Type B pancreatic cell (in vitro differentiated cells): ENCODE measurements around the gene UNC79. TPM values are rescaled to one million over a fixed set of nuclear protein-coding genes. Genes with fewer than 3 reads are reported as not detected.

Experiments
- DNase-seq: peaks from one replicate; pipeline ENCODE4 v3.0.0; 2021; ENCODE audit warnings: mixed read lengths; ENCODE audit not compliant: unreplicated experiment; ENCODE audit errors: extremely low spot score
- H3K27ac Mint-ChIP-seq: 2 replicates; pipeline ENCODE4 v1.8.0; 2021; ENCODE audit warnings: mild to moderate bottlenecking, mixed read lengths
- H3K27me3 Mint-ChIP-seq: 2 replicates; pipeline ENCODE4 v1.8.0; 2021; ENCODE audit warnings: mixed read lengths
- H3K36me3 Mint-ChIP-seq: 2 replicates; pipeline ENCODE4 v1.8.0; 2021; ENCODE audit warnings: mixed read lengths
- H3K4me1 Mint-ChIP-seq: one replicate; pipeline ENCODE4 v1.8.0; 2021; ENCODE audit warnings: mixed read lengths; ENCODE audit not compliant: unreplicated experiment
- H3K4me3 Mint-ChIP-seq: 2 replicates; pipeline ENCODE4 v1.8.0; 2021; ENCODE audit warnings: mild to moderate bottlenecking, mixed read lengths
- H3K9me3 Mint-ChIP-seq: 2 replicates; pipeline ENCODE4 v1.8.0; 2021; ENCODE audit warnings: mixed read lengths
- total RNA-seq: library from RNA; stranded (reverse); gene quantifications from 2 replicates; pipeline ENCODE4 v1.2.1, GENCODE V29; 2021; ENCODE audit warnings: low replicate concordance
- TF ChIP-seq, protein P1 (sequence below): fragments of 200-600 bp; sonication (generic); conservative IDR thresholded peaks from 2 replicates; pipeline ENCODE4 v1.5.0; 2021; ENCODE audit warnings: antibody characterized with exemption, mild to moderate bottlenecking

Gene UNC79
- total RNA-seq, 1 donor from 2014 or later = 2.1 TPM

GRCh38 chr14:93727917-93728650 lies 297.3 kb downstream of the UNC79 start:
- Mint-ChIP-seq H3K27ac (no peak overlapping the region), H3K36me3 (peaks cover 4% of the 10 kb centered on the region), H3K4me1 (no peaks in the 10 kb centered on the region), H3K9me3 (no peaks in the 10 kb centered on the region), H3K4me3 (no peak overlapping the region), H3K27me3 (peaks cover 12% of the 10 kb centered on the region)
- no peak for DNase-seq
- TF ChIP-seq, protein P1, sequence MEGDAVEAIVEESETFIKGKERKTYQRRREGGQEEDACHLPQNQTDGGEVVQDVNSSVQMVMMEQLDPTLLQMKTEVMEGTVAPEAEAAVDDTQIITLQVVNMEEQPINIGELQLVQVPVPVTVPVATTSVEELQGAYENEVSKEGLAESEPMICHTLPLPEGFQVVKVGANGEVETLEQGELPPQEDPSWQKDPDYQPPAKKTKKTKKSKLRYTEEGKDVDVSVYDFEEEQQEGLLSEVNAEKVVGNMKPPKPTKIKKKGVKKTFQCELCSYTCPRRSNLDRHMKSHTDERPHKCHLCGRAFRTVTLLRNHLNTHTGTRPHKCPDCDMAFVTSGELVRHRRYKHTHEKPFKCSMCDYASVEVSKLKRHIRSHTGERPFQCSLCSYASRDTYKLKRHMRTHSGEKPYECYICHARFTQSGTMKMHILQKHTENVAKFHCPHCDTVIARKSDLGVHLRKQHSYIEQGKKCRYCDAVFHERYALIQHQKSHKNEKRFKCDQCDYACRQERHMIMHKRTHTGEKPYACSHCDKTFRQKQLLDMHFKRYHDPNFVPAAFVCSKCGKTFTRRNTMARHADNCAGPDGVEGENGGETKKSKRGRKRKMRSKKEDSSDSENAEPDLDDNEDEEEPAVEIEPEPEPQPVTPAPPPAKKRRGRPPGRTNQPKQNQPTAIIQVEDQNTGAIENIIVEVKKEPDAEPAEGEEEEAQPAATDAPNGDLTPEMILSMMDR = no peak

GRCh38 chr14:93728651-93729016 lies 297.9 kb downstream of the UNC79 start:
- Mint-ChIP-seq H3K27ac (no peak overlapping the region), H3K9me3 (no peaks in the 10 kb centered on the region), H3K36me3 (peaks cover 4% of the 10 kb centered on the region), H3K4me1 (no peaks in the 10 kb centered on the region), H3K27me3 (peaks cover 12% of the 10 kb centered on the region), H3K4me3 (no peak overlapping the region)
- DNase-seq = no peak
- TF ChIP-seq, protein P1 = no peak

GRCh38 chr14:93729993-93730392 lies 299.3 kb downstream of the UNC79 start:
- peaks cover 12% of the 10 kb centered on the region for H3K27me3 Mint-ChIP-seq

DNA sequence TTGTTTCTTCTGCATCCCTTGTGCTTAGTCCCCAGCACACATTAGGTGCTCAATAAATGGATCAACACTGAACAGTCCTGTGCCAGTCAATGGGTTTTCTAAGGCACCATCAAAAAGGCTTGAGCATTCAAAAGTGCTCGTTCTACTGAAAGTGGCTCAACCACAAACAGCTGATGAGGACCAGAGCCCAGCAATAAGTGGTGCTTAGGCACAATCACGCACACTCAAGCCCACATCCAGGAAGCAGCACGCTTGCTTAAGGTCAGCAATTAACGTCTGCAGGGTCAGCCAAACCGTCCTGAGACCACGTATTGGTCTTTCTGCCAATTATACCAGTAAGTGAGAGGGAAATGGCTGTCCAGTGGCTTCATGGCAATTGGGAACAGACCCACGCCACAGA lies 301.0 kb downstream of the UNC79 start:
- H3K9me3 Mint-ChIP-seq = no peaks in the 10 kb centered on the region
- DNase-seq = no peak
- H3K27ac Mint-ChIP-seq = no peak overlapping the region
- H3K36me3 Mint-ChIP-seq = peaks cover under 1% of the 10 kb centered on the region
- TF ChIP-seq, protein P1 = no peak
- H3K4me1 Mint-ChIP-seq = no peaks in the 10 kb centered on the region
- H3K4me3 Mint-ChIP-seq = no peak overlapping the region
- H3K27me3 Mint-ChIP-seq = peaks cover 7% of the 10 kb centered on the region

More at GRCh38 chr14:93729993-93730392, 299.3 kb downstream of the UNC79 start:
- no peak for DNase-seq
- no peak overlapping the region for H3K27ac Mint-ChIP-seq
- no peaks in the 10 kb centered on the region for H3K9me3 Mint-ChIP-seq
- TF ChIP-seq, protein P1 = no peak
- peaks cover 4% of the 10 kb centered on the region for H3K36me3 Mint-ChIP-seq
- no peaks in the 10 kb centered on the region for H3K4me1 Mint-ChIP-seq
- no peak overlapping the region for H3K4me3 Mint-ChIP-seq

DNA sequence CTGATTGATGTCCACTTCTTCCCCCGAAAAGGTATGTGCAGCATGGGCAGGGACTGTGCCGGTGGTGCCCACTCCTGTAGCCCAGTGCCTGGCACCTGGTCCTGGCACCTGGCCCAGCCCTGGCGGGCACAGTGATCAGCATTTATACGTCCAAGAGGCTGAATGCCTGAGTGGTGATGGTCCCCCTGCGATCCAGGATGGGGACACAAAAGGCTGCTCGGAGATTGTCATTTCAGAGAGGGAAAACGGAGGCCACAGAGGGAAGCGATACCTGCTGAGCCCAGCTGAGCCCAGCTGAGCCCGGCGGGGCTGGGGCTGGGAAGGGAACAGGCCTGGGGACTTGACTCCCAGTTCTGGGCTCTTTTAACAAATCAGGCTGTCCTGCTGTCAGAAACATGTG lies 301.8 kb downstream of the UNC79 start:
- peaks cover 7% of the 10 kb centered on the region for H3K27me3 Mint-ChIP-seq
- TF ChIP-seq, protein P1 = no peak
- no peak overlapping the region for H3K4me3 Mint-ChIP-seq
- H3K4me1 Mint-ChIP-seq = no peaks in the 10 kb centered on the region
- H3K27ac Mint-ChIP-seq = no peak overlapping the region
- H3K36me3 Mint-ChIP-seq = no peaks in the 10 kb centered on the region
- no peaks in the 10 kb centered on the region for H3K9me3 Mint-ChIP-seq
- DNase-seq = no peak
